GM12892 (cell line): ENCODE results near the gene PSMD9.

ENCODE experiments used
- POLR2A ChIP-seq: IDR thresholded peaks from 2 replicates; pipeline ENCODE4 v1.6.1; 2011; ENCODE audit warnings: low read depth, low read length, control low read depth
- POLR2AphosphoS5 ChIP-seq: IDR thresholded peaks from 2 replicates; pipeline ENCODE4 v1.6.1; 2011; ENCODE audit warnings: low read depth, low read length, control low read depth

DNA sequence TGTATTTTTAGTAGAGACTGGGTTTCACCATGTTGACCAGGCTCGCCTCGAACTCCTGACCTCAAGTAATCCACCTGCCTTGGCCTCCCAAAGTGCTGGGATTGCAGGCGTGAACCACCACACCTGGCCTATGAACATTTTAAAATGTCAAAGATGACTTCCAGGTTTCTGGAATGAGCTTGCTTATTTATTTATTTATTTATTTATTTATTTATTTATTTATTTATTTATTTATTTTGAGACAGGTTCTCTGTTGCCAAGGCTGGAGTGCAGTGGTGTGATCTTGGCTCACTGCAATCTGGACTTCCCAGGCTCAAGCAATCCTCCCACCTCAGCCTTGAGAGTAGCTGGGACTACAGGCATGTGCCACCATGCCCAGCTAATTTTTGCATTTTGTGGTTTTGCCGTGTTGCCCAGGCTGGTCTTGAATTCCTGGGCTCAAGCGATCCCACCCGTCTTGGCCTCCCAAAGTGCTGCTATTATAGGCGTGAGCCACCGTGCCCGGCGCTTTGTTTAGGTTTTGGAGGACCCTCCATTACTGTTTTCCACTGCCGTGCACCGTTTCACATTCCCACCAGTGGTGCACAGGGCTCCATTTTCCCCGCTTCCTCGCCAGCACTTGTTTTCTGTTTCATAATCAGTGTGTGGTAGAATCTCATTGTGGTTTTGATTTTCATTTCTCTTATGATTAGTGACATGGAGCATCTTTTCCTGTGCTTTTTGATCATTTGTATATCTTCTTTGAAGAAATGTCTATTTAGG is 23.4 kb downstream of the PSMD9 start:
- no peak for TF ChIP-seq POLR2AphosphoS5
- TF ChIP-seq POLR2A, result no peak
